NCI-H1436 treated with DMSO at 0.1 percent for 48 hours (cell line): ENCODE measurements around the gene PRRX1.

Experiments
- DNase-seq: peaks from one replicate; lab custom pipeline; 2025; lab: John Stamatoyannopoulos, UW

Gene PRRX1

DNA sequence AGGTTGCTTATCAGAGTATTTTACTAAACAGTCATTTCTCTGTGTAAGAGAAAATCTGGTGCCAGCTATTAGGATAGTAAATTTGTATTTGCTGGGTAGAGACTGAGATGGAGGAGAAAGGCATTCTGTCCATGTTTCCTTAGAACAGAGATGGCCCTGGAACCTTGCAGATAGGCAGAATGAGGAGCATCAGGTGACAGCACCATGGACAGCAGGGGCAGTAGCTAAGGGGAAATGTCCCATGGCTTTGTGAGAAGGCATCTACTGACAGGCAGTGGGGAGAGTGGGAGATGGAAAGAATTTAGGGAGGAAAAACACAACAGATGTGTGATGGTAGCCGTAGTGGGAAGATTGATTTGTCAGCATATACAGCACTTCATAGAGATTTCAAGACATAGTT, 105.0 kb downstream of the PRRX1 start:
- DNase-seq = no peak

DNA sequence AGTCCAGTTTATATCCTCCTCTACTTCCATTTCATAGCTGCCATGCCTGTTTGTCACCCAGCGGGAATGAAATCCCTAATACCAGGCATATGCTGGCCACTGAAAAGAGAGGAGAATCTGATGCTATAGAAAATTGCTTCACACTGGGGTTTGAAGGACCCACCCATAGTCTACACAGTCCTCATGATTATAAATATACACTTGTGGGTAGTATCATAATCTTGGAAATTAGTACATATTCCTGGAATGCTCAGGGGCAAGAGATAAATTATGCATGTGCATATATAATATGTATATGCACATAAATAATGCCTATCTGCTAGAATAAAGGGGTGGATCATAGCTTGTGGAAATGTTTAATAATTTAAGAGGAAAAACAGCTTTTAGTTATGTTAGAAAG, 105.8 kb downstream of the PRRX1 start:
- no peak for DNase-seq

DNA sequence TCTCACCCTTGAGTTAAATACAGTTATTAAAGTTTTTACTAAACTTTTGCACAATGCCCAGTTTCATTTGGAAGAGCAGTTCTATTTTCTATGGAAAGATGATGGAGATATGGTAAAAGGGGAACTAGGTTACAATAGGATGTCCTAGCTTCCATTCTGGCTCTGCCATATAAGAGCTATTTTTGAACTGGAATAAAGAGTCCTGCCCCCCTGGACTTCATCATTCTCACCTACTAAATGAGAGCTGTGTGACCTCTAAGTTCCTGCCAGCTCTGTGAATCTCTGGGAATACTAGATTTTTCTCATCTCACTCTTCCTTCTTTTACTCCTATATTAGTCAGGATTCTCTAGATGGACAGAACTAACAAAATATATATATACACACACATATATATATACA, 106.3 kb downstream of the PRRX1 start:
- no peak for DNase-seq

DNA sequence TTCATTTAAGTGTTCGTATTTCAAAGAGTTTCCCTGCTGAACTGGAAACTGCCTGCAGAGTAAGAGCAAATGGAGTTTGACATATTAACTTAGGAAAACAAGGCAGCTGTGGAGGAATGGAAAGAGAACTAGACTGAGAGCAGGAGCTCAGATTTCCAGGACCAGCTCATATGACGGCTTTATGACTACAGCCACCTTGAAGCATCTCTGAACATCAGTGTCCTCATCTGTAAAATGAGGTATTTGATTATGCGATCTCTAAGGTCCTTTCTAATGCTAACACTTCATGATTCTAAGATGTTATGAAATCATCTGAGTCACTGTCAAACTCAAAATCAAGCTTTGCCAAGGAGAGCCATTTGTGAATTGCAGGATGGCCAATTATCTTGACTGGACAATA, 112.3 kb downstream of the PRRX1 start:
- DNase-seq = no peak

DNA sequence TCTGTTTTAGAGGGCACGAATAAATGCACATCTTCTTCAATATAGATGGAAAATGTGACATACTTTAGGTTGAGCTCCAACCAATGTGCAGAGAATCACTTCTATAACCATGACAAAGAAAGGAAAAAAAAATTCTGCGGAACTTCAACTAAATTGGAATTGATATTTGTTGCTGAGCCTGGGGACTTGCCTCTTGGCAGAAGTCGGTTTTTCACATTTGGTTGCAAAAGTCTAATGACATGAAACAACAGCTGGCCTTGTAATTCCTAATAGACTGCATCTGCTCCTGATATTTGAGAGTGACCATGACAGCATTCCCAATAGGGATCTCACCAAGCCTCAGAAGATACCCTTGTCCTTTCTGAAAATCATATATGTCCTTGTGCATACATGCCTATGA, 112.8 kb downstream of the PRRX1 start:
- no peak for DNase-seq
